ENCODE data around the gene RC3H2.

GRCh38 chr9:122946461-122947005 lies 41.4 kb upstream of the RC3H2 start:
- TF ChIP-seq CTCF (IDR thresholded peaks at IDR 0.05; ENCODE audit: borderline replicate concordance, extremely low read depth, low read length, poor library complexity, severe bottlenecking) (no peak), EZH2 (IDR thresholded peaks at IDR 0.05; ENCODE audit: borderline replicate concordance, low read depth, low read length, severe bottlenecking) (no peak)

All from DND-41 (cell line).